Measurements from ENCODE around the gene SETBP1. TPM values are rescaled to one million over a fixed set of nuclear protein-coding genes. Genes with fewer than 3 reads are reported as not detected.
A peak's percentile ranks its signal among the peaks of the same experiment; 100 is the strongest.
"Not testable (repeated sequence)": the region's sequence is repeated elsewhere in the genome, so short reads cannot be mapped to it uniquely, and the experiment has no call there.

Gene SETBP1
- total RNA-seq, 2 experiments from 2014 or later: 6.4 to 6.7 TPM

- CTCF ChIA-PET: interaction anchor here (0.7 kb wide), 1 partner anchor 131 kb away, joined by 3 read pairs; no protein-coding TSS in a partner anchor
- no peaks in the 10 kb centered on the region for H3K9me3 Mint-ChIP-seq
- no peak overlapping the region for H3K27ac Mint-ChIP-seq
- intact Hi-C loops (cut with micrococcal nuclease): no loop called here
- no peaks in the 10 kb centered on the region for H3K36me3 Mint-ChIP-seq
- POLR2A ChIA-PET: interaction anchor here (1.6 kb wide), 1 partner anchor 46 kb away, joined by 3 read pairs; no protein-coding TSS in a partner anchor
- peaks cover 31% of the 10 kb centered on the region for H3K4me1 Mint-ChIP-seq (ENCODE audit: low read depth)
- H3K27me3 Mint-ChIP-seq: peaks cover 11% of the 10 kb centered on the region
- DNase-seq: no peak
- no peak overlapping the region for H3K4me3 Mint-ChIP-seq
Observed at GRCh38 chr18:44713435-44713834, 32.7 kb downstream of the SETBP1 start.

- H3K36me3 Mint-ChIP-seq: no peaks in the 10 kb centered on the region
- H3K9me3 Mint-ChIP-seq: no peaks in the 10 kb centered on the region
- no peak overlapping the region for H3K27ac Mint-ChIP-seq
- H3K4me3 Mint-ChIP-seq: no peak overlapping the region
- POLR2A ChIA-PET: interaction anchor here (1.6 kb wide), 1 partner anchor 45 kb away, joined by 3 read pairs; no protein-coding TSS in a partner anchor
- peaks cover 11% of the 10 kb centered on the region for H3K27me3 Mint-ChIP-seq
- CTCF ChIA-PET: no interaction called here
- H3K4me1 Mint-ChIP-seq (ENCODE audit: low read depth): peaks cover 31% of the 10 kb centered on the region
- no peak for DNase-seq
- intact Hi-C loops (cut with micrococcal nuclease): no loop called here
Observed at GRCh38 chr18:44714376-44714775, 33.7 kb downstream of the SETBP1 start.

- CTCF ChIA-PET: no interaction called here
- no peaks in the 10 kb centered on the region for H3K9me3 Mint-ChIP-seq
- no peak overlapping the region for H3K27ac Mint-ChIP-seq
- H3K4me1 Mint-ChIP-seq (ENCODE audit: low read depth): peaks cover 23% of the 10 kb centered on the region
- H3K27me3 Mint-ChIP-seq: peaks cover 7% of the 10 kb centered on the region
- no peak for DNase-seq
- no peaks in the 10 kb centered on the region for H3K36me3 Mint-ChIP-seq
- intact Hi-C loops (cut with micrococcal nuclease): no loop called here
- no peak overlapping the region for H3K4me3 Mint-ChIP-seq
- POLR2A ChIA-PET: no interaction called here
Observed at GRCh38 chr18:44715245-44715644, 34.6 kb downstream of the SETBP1 start.

GRCh38 chr18:44715842-44716241 lies 35.2 kb downstream of the SETBP1 start:
- intact Hi-C loops (cut with micrococcal nuclease): loop anchor here (1.0 to 2.0 kb wide), 5 partner anchors 9 to 103 kb away; no protein-coding TSS in a partner anchor
- Mint-ChIP-seq H3K27me3 (peaks cover 7% of the 10 kb centered on the region), H3K27ac (no peak overlapping the region), H3K4me1 (ENCODE audit: low read depth) (peaks cover 21% of the 10 kb centered on the region), H3K4me3 (no peak overlapping the region), H3K9me3 (no peaks in the 10 kb centered on the region), H3K36me3 (no peaks in the 10 kb centered on the region)
- DNase-seq: no peak
- ChIA-PET POLR2A (interaction anchor here (1.1 to 1.5 kb wide), 4 partner anchors 10 to 177 kb away, joined by 6 to 13 read pairs (median 10); partner anchors contain the start of gene SETBP1), CTCF (no interaction called here)

- Mint-ChIP-seq H3K4me1 (ENCODE audit: low read depth) (peaks cover 27% of the 10 kb centered on the region), H3K27ac (peak overlapping the region; percentile 30), H3K27me3 (peaks cover 7% of the 10 kb centered on the region), H3K9me3 (no peaks in the 10 kb centered on the region), H3K4me3 (no peak overlapping the region), H3K36me3 (no peaks in the 10 kb centered on the region)
- DNase-seq: peak; percentile 72
- ChIA-PET CTCF (interaction anchor here (0.7 to 1.1 kb wide), 3 partner anchors 43 to 179 kb away, joined by 3 to 5 read pairs (median 3); no protein-coding TSS in a partner anchor), POLR2A (interaction anchor here (0.9 to 1.5 kb wide), 8 partner anchors 9 to 176 kb away, joined by 3 to 13 read pairs (median 6); partner anchors contain the start of gene SETBP1)
- intact Hi-C loops (cut with micrococcal nuclease): loop anchor here (1.0 to 2.0 kb wide), 7 partner anchors 9 to 171 kb away; no protein-coding TSS in a partner anchor
Observed at GRCh38 chr18:44716697-44717163, 36.0 kb downstream of the SETBP1 start.

- DNase-seq: no peak
- POLR2A ChIA-PET: no interaction called here
- Mint-ChIP-seq H3K36me3 (peaks cover 2% of the 10 kb centered on the region), H3K4me3 (no peak overlapping the region), H3K27me3 (peaks cover 3% of the 10 kb centered on the region), H3K9me3 (no peaks in the 10 kb centered on the region), H3K4me1 (ENCODE audit: low read depth) (peaks cover 51% of the 10 kb centered on the region), H3K27ac (no peak overlapping the region)
- CTCF ChIA-PET: interaction anchor here (1.5 kb wide), 1 partner anchor 493 kb away, joined by 4 read pairs; no protein-coding TSS in a partner anchor
- intact Hi-C loops (cut with micrococcal nuclease): no loop called here
Observed at GRCh38 chr18:44719519-44720060, 38.9 kb downstream of the SETBP1 start.

- intact Hi-C loops (cut with micrococcal nuclease); H3K36me3 Mint-ChIP-seq; CTCF ChIA-PET; DNase-seq; H3K27ac Mint-ChIP-seq; H3K4me3 Mint-ChIP-seq; POLR2A ChIA-PET; H3K27me3 Mint-ChIP-seq; H3K9me3 Mint-ChIP-seq: not testable (repeated sequence)
- H3K4me1 Mint-ChIP-seq (ENCODE audit: low read depth): peaks cover 66% of the 10 kb centered on the region
Observed at GRCh38 chr18:44721748-44722147, 41.1 kb downstream of the SETBP1 start.

- ChIA-PET CTCF (interaction anchor here (1.0 to 1.4 kb wide), 3 partner anchors 37 to 45 kb away, joined by 3 read pairs; partner anchors contain the start of gene SETBP1), POLR2A (interaction anchor here (1.2 to 5.1 kb wide), 4 partner anchors 35 to 170 kb away, joined by 3 to 45 read pairs (median 14); partner anchors contain the start of gene SETBP1)
- Mint-ChIP-seq H3K27ac (no peak overlapping the region), H3K4me1 (ENCODE audit: low read depth) (peaks cover 64% of the 10 kb centered on the region), H3K9me3 (no peaks in the 10 kb centered on the region), H3K36me3 (peaks cover 2% of the 10 kb centered on the region), H3K4me3 (no peak overlapping the region), H3K27me3 (peaks cover 3% of the 10 kb centered on the region)
- DNase-seq: peak; percentile 40
- intact Hi-C loops (cut with micrococcal nuclease): no loop called here
Observed at GRCh38 chr18:44723411-44723810, 42.7 kb downstream of the SETBP1 start.

- Mint-ChIP-seq H3K27ac (peak overlapping the region; percentile 81), H3K4me3 (no peak overlapping the region), H3K9me3 (no peaks in the 10 kb centered on the region), H3K36me3 (peaks cover 2% of the 10 kb centered on the region), H3K4me1 (ENCODE audit: low read depth) (peaks cover 70% of the 10 kb centered on the region), H3K27me3 (no peaks in the 10 kb centered on the region)
- CTCF ChIA-PET: interaction anchor here (0.7 to 1.2 kb wide), 3 partner anchors 36 to 252 kb away, joined by 3 read pairs; no protein-coding TSS in a partner anchor
- intact Hi-C loops (cut with micrococcal nuclease): loop anchor here (2.0 kb wide), 2 partner anchors 75 to 95 kb away; no protein-coding TSS in a partner anchor
- peak; percentile 27 for DNase-seq
- POLR2A ChIA-PET: interaction anchor here (1.2 to 5.1 kb wide), 5 partner anchors 35 to 169 kb away, joined by 3 to 45 read pairs (median 15); partner anchors contain the start of gene SETBP1
Observed at GRCh38 chr18:44724105-44724778, 43.6 kb downstream of the SETBP1 start.

GRCh38 chr18:44725300-44726058 lies 44.8 kb downstream of the SETBP1 start:
- Mint-ChIP-seq H3K27ac (peak overlapping the region; percentile 81), H3K36me3 (peaks cover 2% of the 10 kb centered on the region), H3K9me3 (no peaks in the 10 kb centered on the region), H3K4me1 (ENCODE audit: low read depth) (peaks cover 78% of the 10 kb centered on the region), H3K27me3 (no peaks in the 10 kb centered on the region), H3K4me3 (peak overlapping the region; percentile 27)
- peak; percentile 83 for DNase-seq
- CTCF ChIA-PET: interaction anchor here (0.6 to 2.2 kb wide), 6 partner anchors 17 to 168 kb away, joined by 3 to 10 read pairs (median 8); no protein-coding TSS in a partner anchor
- intact Hi-C loops (cut with micrococcal nuclease): loop anchor here (1.0 to 2.0 kb wide), 9 partner anchors 9 to 472 kb away; no protein-coding TSS in a partner anchor
- POLR2A ChIA-PET: interaction anchor here (0.7 to 5.1 kb wide), 10 partner anchors 9 to 472 kb away, joined by 3 to 45 read pairs (median 10); partner anchors contain the start of gene SETBP1

GRCh38 chr18:44726059-44726421 lies 45.4 kb downstream of the SETBP1 start:
- Mint-ChIP-seq H3K36me3 (peaks cover 5% of the 10 kb centered on the region), H3K27ac (peak overlapping the region; percentile 81), H3K27me3 (peaks cover 3% of the 10 kb centered on the region), H3K4me1 (ENCODE audit: low read depth) (peaks cover 78% of the 10 kb centered on the region), H3K9me3 (no peaks in the 10 kb centered on the region), H3K4me3 (no peak overlapping the region)
- ChIA-PET CTCF (interaction anchor here (0.6 to 2.2 kb wide), 6 partner anchors 17 to 167 kb away, joined by 3 to 10 read pairs (median 8); no protein-coding TSS in a partner anchor), POLR2A (interaction anchor here (0.7 to 5.1 kb wide), 9 partner anchors 9 to 167 kb away, joined by 4 to 45 read pairs (median 11); partner anchors contain the start of gene SETBP1)
- no peak for DNase-seq
- intact Hi-C loops (cut with micrococcal nuclease): no loop called here
